Posterior vena cava (tissue), 2 donors: Measurements from ENCODE around the gene PAXIP1. TPM values are rescaled to one million over a fixed set of nuclear protein-coding genes. Genes with fewer than 3 reads are reported as not detected.
A peak's percentile ranks its signal among the peaks of the same experiment; 100 is the strongest.

ENCODE experiments used
- DNase-seq: peaks from one replicate; pipeline ENCODE4 v3.0.0-alpha.2; 2020; ENCODE audit warnings: low spot score
- intact Hi-C, 2 donors: fragments of 100-400 bp; cut with DNase I; formaldehyde crosslinking; loops; one replicate each; pipeline versions ENCODE4 v1.14.1 to v1.14.2; 2022 to 2023
- total RNA-seq, 2 donors: library from RNA; stranded (reverse); fragmentation: NEBNext Ultra II Directional; extraction: Animal tissue kit (Norgen Biotek cat#: 25700); gene quantifications; one replicate each; pipeline ENCODE4 v1.2.1, GENCODE V29; 2021
- donor health status: DM: yes; HTN: yes; CAD: no.
- donor health status: DM: yes; HTN: yes; CAD: no.

PAXIP1 gene
- total RNA-seq, 2 donors from 2014 or later, result 7.0 to 7.4 TPM

DNA sequence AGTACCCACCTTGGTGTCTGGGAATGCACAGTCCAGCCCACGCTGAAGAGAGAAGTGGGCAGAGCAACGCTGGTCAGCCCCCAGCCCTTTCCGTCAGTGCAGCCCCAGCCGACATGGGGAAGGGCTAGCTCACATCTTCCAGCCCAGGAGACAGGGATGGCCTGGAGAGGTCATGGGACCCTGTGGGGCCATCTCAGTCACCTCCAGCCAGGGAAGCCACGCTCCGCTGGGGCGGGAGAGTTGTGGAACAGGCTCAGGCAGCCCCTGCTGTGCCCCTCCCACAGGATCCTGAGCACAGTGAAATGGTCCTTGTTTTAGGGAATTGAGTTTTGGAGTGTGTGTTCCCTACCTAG is 85.1 kb downstream of the PAXIP1 start:
- intact Hi-C loops, result no loop called here
- no peak for DNase-seq

DNA sequence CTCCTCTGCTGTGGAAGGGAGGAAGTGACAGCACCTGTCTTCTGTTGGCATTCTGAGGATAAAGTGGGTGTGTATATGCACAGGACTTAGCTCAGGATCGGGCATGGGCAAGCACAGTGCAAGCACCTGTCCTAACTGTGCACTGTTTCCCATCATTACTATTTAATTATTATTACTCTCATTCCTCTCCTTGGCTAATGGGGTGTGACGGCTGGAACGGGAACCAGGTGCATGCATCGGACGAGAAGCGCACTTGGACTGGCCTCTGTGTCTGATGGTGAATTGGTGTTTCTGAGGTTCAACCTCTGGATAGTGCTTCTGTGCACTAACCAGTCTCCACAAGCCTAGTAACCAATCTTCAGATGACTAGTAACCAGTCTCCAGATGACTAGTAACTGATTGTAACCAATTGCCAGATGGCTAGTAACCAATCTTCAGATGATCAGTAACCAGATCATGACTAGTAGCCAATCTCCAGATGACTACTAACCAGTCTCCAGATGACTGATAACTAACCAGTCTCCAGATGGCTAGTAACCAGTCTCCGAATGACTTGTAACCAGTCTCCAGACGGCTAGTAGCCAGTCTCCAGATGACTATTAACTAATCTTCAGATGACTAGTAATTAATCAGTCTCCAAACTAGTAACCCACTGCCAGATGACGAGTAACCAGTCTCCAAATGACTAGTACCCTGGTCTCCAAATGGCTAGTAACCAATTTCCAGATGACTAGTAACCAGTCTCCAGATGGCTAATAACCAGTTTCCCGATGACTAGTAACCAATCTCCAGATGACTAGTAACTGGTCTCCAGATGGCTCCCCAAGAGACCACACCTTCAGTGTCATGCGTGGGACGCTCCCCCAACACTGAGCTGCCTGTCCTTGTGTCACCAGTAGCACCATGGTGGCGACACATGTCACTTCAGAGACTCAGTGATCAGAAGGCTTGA is 85.8 kb downstream of the PAXIP1 start:
- intact Hi-C loops, result no loop called here
- no peak for DNase-seq

DNA sequence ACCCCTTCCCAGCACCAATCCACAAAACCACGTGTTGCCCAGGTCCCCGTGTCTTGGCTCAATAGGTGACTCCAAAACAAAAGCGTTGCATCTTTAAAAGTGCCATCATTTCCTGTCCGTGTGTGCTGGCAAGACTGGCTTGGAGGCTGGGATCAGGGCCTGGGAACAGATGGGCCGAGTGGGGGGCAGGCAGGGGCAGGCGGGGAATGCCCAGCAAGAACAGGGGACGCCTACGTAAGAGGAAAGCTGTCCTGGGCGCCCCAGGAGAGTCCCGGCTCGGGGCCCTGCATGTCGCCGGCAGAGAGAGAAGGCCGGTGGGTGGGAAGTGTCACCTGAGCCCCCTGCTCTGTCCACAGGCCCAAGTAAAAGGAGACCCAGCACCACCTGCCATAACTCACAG is 86.5 kb downstream of the PAXIP1 start:
- no peak for DNase-seq
- intact Hi-C loops, result no loop called here

DNA sequence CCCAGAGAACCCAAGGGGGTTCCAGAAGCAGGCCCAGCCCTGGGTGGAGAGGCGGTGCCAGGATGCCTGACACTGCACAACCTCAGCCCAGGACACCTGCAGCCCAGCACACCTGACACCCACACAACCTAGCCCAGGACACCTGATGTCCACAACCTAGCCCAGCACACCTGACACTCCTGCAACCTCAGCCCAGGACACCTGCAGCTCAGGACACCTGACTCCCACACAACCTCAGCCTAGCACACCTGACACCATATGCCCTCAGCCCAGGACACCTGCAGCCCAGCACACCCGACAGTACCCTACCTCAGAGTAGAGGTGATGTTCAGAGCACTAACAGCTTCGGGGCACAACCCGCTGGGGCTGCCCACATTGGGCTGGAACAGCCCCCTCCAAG is 87.3 kb downstream of the PAXIP1 start:
- no peak for DNase-seq

DNA sequence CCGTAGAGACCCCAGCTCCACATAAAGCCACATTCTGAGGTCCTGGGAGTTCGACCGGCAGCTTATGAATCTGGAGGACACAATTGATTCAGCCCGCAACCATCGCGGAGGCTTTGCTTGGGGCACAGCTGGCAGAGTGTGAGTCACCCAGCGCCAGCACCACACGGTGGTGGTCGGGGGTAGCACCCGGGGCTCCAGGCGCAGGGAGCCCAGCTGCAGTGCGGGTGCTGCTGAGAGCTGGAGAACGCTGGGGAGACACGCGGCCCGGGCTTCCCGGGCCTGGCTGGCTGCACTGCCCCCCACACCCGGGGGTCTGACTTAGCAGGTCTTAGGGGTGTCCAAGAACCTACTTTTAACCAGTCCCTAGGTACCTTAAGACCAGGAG is 87.9 kb downstream of the PAXIP1 start:
- intact Hi-C loops, result no loop called here
- DNase-seq, result peak; percentile 66

More for the DNA sequence above, 87.3 kb downstream of the PAXIP1 start:
- intact Hi-C loops, result no loop called here

DNA sequence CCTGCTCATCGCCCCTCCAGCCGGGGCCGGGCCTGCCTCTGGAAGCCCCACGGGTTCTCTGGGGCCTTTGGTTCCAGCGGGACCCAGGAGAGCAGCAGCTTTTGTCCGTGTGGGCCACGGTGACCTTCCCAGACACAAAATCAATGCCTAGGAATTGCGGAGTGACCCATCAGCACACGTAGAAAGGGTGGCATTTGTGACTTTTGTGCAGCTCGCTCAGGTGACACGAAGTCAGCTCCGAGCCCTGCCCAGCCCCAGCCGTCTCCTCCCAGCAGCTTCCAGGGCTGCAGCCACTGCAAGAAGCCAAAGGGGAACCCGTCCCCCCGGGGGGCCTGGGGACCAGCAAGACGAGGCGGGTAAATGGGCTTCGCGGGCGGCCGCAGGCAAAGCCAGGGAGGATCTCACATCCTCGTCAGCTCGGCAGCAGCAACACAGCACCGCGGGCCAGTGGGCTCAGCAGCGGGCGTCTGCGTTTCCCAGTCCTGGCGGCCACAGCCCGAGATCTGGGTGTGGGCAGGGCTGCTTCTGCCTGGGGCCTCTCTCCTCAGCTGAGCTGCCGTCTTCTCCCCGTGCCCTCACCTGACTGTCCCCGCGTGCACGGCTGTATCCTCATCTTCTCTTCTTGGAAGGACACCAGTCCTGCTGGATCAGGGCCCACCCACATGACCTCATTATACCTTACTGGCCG is 88.5 kb downstream of the PAXIP1 start:
- intact Hi-C loops, result no loop called here
- DNase-seq, result peak; percentile 81

DNA sequence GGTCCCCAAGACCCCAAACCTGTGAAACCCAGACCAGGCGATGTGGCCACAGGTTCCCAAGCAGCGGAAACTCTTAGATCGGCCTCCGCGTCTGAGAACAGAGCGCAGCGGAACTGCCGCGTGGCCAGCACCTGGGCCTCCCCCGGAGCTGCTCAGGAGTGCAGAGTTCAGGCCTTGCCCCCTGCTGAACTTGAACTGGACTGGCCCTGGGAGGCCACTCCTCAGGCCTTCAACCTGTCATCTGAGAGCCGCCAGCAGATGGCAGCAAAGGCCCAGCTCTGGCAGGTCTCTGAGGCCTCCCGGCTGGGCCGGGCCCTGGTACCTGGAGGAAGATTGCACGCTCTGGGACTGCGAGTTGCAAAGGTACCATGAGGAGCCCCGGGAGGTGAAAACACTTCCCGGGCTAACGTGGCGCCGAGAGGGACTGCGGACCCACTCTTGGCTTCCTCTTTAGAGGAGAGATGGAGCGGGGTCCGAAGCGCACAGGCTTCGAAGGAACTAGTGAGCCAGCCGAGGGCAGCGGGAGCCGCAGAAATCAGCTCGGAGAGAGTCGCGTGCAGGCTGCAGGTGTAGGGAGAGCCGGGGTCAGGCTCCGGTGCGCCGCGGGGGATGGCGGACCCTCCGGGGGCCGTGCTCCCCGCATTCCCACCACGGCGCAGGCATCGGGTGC is 89.2 kb downstream of the PAXIP1 start:
- DNase-seq, result peak; percentile 96
- intact Hi-C loops, result no loop called here

DNA sequence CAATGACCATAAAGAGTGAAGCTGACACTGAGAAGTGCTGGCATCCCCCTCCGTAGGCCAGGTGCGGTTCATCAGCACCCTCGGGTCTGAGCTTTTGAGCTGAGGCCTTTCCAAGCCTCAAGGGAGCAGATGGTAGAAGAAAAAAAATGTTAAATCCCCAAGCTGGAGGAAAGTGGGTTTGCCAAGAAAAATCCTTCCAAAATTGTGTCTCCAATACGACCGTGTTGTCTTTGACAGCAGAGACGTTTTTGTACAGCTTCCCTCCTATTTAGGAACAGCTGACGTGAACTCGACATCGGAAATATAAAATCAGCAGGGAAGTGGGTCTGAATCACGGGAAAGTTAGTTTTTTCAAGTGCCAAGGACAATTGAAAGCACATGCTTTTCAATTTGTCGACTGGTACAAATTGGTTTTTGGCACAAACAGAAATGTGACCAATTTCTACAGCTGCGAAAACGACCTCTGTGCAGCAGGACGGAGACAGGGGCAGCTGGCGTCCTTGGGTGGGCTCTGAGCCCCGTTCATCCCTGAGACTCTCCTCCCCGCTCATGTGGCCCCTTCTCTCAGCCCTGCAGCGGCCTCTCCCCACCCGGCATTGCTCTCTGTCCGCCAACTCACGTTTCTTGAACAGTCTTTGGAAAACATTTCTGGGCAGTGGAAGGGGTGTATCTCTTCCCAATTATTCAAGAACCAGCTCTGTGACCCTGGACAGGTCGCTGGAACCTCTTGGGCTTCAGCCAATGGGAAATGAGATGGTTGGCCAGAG is 89.9 kb downstream of the PAXIP1 start:
- DNase-seq, result peak; percentile 53
- intact Hi-C loops, result no loop called here

DNA sequence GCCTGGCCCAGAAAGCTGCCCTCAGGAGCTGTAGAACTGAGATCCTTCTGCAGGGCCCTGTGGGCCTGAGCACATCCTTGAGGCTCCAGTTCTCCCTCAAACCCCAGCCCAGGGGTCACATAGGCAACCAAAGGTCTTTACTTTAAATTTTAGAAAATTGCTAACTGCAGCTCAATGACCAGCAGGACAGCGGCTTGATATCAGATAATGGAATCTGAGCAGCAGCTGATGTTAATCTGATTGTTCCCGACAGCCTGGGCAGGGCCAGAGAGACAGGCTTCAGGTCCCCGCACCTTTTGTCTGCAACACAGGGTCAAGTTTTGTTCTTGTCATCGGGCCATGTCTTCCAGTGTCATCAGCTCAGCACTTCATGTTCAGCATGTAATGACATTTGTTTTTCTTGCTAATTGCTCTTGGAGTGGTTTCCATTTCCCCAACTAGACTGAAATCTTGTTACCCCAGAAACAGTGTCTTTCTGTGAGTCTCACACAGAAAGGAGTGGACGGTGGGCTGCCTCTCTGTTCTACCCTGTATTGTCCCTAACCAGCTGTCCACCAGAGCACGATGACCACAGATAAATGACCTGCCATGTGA is 91.0 kb downstream of the PAXIP1 start:
- intact Hi-C loops, result no loop called here
- peak; percentile 40 for DNase-seq

DNA sequence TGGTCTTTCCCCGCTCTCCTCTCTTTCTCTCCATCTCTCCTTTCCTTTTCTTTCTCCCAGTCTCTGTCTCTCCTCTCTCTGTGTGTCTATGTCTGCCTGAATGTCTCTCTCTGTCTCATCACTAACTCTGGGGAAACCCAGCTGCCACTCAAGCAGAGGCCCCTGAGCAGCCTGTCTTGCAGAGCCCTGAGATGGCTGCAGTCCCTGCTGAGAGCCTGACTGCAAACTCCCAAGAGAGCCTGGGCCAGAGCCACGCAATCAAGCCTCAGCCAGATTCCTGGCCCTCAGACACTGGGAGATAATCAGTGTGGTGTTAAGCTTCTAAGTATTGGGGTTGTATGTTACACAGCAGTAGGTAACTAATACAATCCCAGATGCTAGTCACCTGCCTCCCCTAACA is 91.5 kb downstream of the PAXIP1 start:
- peak; percentile 24 for DNase-seq
- intact Hi-C loops, result no loop called here

DNA sequence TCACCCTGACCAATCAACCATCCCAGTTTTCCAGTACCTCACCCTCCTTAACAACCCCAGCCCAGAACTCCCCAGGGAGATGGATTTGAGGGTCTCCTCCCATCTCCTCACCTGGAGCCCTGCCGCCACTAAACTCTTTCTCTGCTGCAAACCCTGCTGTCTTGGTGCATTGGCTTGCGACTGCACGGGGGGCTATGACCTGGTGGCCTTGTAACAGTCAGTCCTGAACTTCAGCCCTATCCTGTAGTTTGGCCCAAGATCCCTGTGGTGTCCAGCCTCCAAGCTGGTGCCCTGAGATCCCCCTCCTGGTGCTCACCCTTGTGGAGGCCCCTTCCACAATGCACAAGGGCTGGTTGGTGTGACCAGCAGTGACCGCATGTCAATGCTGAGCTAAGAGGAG is 91.9 kb downstream of the PAXIP1 start:
- peak; percentile 50 for DNase-seq
- intact Hi-C loops, result no loop called here

DNA sequence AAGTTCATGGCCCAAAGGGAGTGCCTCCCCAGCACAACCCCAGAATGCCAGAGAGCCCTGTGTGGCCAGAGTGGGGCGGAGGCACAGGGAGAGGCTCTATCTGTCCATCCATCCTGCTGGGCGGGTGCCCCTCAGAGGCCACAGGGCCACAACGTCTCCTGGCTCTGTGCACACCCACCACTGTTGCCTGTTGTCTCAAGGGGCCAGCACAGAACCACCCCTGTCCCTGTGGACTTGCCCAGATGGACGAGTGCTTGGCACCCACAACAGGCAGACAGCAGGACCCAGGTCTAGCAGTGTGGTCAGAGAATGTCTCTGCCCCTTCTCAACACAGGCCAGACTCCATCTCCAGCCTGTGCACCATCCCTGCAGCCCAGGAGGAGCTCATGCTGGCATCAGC is 92.8 kb downstream of the PAXIP1 start:
- intact Hi-C loops, result no loop called here
- peak; percentile 60 for DNase-seq

DNA sequence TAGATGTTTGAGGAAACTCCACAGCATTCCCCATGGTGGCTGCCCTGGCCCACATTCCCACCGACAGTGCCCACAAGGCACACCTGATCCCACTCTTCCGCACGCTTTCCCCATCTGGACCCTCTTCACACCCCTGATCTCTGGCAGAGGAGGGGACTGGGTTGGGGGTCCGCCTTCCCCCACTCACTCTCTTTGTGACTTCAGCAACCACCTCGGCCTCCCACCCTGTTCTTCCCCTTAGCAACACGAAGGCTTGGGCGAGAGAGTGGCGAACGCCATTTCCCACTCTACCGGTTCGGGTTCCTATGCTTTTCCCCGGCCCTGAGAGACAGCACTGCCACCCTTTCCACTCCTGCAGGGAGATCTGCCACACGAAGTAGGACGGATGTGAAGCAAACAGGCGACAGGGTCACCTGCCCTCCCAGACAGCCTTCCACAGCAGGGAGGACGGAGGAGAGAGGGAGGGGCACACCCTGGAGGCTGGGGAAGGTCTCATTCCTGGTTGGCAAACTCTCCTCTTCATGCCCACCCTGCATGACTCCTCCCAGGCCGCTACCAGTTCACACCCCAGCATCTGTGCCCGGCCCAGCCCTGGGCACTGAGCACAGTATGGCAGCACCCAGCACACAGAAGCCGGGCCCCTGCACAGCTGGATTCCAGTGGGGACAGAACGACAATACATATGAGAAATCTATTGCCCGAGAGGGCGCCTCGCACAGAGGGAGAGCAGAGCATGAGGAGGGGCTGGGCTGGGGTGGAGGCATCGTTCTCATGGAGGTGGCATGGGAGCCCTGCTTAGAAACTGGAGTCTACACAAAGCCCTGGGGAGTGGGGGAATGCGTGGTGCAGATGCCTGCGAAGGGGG is 93.5 kb downstream of the PAXIP1 start:
- intact Hi-C loops, result no loop called here

DNA sequence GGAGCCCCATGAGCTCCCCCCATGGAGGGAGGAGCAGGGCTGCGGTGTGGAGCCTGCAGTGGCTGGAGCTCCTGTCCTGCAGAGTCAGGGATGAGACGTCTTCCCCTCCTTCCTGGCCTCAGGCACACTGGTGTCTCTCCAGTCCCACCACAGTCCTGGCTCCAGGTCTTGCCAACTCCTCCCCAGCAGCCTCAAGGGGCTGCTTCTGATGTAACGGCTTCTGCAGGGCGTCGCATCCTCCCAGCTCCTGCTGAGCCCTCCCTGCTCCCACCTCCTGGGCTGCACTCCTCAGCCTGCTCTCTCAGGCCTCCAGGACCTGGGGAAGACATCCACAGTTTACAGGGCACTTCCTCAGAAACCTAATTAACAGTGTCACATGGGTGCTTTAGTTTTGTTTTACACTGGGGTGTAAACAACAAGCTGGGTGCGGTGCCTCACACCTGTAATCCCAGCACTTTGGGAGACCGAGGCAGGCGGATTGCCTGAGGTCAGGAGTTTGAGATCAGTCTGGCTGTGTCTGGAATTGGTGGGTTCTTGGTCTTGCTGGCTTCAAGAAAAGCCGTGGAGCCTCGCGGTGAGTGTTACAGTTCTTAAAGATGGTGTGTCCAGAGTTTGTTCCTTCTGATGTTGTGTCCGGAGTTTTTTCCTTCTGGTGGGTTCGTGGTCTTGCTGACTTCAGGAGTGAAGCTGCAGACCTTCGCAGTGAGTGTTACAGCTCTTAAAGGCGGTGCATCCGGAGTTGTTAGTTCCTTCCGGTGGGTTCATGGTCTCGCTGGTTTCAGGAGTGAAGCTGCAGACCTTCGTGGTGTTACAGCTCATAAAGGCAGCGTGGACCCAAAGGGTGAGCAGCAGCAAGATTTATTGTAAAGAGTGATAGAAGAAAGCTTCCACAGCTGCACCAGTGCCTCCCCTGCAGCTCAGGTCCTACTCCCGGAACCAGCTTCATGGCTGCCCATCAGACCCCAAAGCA is 95.0 kb downstream of the PAXIP1 start:
- DNase-seq, result peak; percentile 53
- intact Hi-C loops, result no loop called here

More for the DNA sequence above, 93.5 kb downstream of the PAXIP1 start:
- peak; percentile 68 for DNase-seq

DNA sequence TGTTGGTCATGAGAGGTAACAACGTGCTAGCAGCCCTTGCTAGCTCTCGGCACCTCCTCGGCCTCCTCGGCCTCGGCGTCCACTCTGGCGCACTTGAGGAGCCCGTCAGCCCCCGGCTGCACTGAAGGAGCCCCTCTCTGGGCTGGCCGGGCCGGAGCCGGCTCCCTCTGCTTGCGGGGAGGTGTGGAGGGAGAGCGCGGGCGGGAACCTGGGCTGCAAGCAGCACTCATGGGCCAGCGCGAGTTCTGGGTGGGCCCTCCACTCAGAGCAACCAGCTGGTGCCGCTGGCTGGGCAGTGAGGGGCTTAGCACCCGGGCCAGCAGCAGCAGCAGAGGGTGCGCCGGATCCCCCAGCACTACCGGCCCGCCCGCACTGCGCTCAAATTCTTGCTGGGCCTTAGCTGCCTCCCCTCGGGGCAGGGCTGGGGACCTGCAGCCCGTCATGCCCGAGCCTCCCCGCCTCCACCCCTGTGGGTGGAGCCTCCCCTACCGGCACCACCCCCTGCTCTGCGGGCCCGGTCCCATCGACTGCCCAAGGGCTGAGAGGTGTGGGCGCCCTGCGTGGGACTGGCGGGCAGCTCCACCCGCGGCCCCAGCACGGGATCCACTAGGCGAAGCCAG is 96.1 kb downstream of the PAXIP1 start:
- intact Hi-C loops, result no loop called here
- DNase-seq, result peak; percentile 66

DNA sequence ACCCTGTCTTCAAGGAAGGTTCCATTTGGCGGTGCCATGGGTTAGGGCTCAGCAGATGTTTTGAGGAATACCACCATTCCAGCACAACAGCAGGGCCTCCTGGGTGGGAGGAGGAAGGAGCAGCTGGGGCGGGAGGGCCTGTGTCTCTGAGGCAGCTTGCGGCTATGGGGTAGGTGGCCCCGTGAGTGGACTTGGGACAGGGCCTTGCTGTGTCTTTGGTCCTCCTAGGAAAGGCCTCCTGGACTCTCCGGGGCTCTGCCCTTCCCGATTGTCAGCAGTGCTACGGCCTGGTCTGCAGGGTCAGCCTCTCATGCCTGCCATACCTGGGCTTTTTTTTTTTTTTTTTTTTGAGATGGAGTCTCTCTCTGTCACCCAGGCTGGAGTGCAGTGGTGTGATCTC is 96.7 kb downstream of the PAXIP1 start:
- intact Hi-C loops, result no loop called here

DNA sequence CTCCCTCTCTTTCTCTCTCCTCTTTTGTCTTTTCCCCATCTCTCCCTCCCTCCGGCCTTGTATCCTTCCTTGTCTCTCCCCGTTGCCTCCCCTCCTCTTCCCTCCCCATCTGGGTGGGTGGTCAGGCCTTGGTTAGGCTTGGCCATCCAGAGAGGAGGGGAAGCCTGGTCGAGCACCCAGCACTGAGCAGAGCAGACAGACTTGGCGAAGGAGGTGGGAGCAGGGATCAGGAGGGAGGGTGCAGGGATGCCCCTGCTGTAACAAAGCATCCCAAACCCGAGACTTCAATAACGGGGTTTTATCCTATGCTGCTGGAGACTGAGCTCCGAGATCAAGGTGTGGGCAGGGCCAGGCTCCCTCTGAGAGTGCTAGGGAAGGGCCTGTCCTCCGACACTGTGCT is 97.3 kb downstream of the PAXIP1 start:
- intact Hi-C loops, result no loop called here
- peak; percentile 49 for DNase-seq

More for the DNA sequence above, 96.7 kb downstream of the PAXIP1 start:
- peak; percentile 29 for DNase-seq
